B cell (primary cell): ENCODE results near the gene RGS6.

Experiments
- CTCF ChIP-seq: fragments of 200-600 bp; IDR thresholded peaks from one replicate; pipeline ENCODE4 v1.8.0; 2022; ENCODE audit warnings: antibody characterized with exemption, mild to moderate bottlenecking
- EZH2 ChIP-seq: IDR thresholded peaks from 2 replicates; pipeline ENCODE4 v1.6.1; 2012; ENCODE audit warnings: borderline replicate concordance, low read depth, mild to moderate bottlenecking, moderate library complexity, low read length; ENCODE audit not compliant: insufficient read depth, poor library complexity, severe bottlenecking

- TF ChIP-seq CTCF (no peak), EZH2 (no peak)
These were observed 580.7 kb downstream of the RGS6 start for GRCh38 chr14:72512925-72513324.
